Ishikawa (cell line): ENCODE measurements around the gene OGG1.

Source experiments
- CEBPB ChIP-seq: IDR thresholded peaks from 2 replicates; pipeline ENCODE4 v1.6.1; 2012
- CREB1 ChIP-seq: IDR thresholded peaks from 2 replicates; pipeline ENCODE4 v1.6.1; 2012; ENCODE audit warnings: low read depth
- RAD21 ChIP-seq: IDR thresholded peaks from 2 replicates; pipeline ENCODE4 v1.6.1; 2012; ENCODE audit warnings: low read depth
- TEAD4 ChIP-seq: IDR thresholded peaks from 2 replicates; pipeline ENCODE4 v1.6.1; 2012
- USF1 ChIP-seq: IDR thresholded peaks from 2 replicates; pipeline ENCODE4 v1.6.1; 2012
- YY1 ChIP-seq: IDR thresholded peaks from 2 replicates; pipeline ENCODE4 v1.6.1; 2012; ENCODE audit warnings: low read depth
- ZBTB7A ChIP-seq: IDR thresholded peaks from 2 replicates; pipeline ENCODE4 v1.6.1; 2012; ENCODE audit warnings: low read depth
- TF ChIP-seq, protein P1 (sequence below): IDR thresholded peaks from 2 replicates; pipeline ENCODE4 v1.6.1; 2012

DNA sequence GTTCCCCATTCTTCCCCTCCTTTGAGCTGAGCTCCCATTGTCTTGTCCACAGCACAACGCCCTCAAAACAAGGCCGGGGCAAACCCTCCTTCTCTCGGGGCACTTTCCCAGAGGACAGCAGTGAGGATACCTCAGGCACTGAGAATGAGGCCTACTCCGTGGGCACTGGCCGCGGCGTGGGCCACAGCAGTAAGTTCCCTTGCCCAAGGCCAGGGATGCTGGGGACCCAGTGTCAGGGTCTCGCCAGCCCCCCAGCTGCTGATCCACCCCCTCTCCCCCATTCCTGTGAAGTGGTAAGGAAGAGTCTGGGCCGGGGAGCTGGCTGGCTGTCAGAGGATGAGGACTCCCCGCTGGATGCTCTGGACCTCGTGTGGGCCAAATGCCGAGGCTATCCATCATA is 4.2 kb upstream of the OGG1 start:
- TF ChIP-seq RAD21: no peak
- no peak for TF ChIP-seq YY1
- no peak for TF ChIP-seq CREB1
- no peak for TF ChIP-seq CEBPB
- no peak for TF ChIP-seq ZBTB7A
- no peak for TF ChIP-seq TEAD4
- no peak for TF ChIP-seq USF1
- TF ChIP-seq, protein P1, sequence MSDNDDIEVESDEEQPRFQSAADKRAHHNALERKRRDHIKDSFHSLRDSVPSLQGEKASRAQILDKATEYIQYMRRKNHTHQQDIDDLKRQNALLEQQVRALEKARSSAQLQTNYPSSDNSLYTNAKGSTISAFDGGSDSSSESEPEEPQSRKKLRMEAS: no peak
